Body of pancreas (tissue), 4 donors: ENCODE results near the gene GNAI2.

Experiments
- CTCF ChIP-seq, 7 experiments: fragments of 450-650 bp in 4 of 7; fragments of 200-600 bp in 3 of 7; sonication (generic) in 3 of 7; IDR thresholded peaks; one replicate each; pipeline ENCODE4 v1.5.1; 2016 to 2019; ENCODE audit warnings: antibody characterized with exemption in 7 of 7
- POLR2A ChIP-seq, 3 donors: fragments of 450-650 bp; IDR thresholded peaks; one replicate each; pipeline ENCODE4 v1.6.1; 2016; ENCODE audit warnings: antibody characterized with exemption in 3 of 3, mild to moderate bottlenecking in 2 of 3

- no peak for TF ChIP-seq CTCF (IDR thresholded peaks at IDR 0.05)
- TF ChIP-seq POLR2A (IDR thresholded peaks at IDR 0.05): no peak
Measured at GRCh38 chr3:50287262-50287661, 51.3 kb downstream of the GNAI2 start.
